CD4-positive, alpha-beta T cell treated with Interleukin-17A for 1 hour (primary cell): ENCODE results near the gene NAPB.
"Not testable (repeated sequence)": the region's sequence is repeated elsewhere in the genome, so short reads cannot be mapped to it uniquely, and the experiment has no call there.

ENCODE experiments used
- DNase-seq: peaks from one replicate; pipeline ENCODE4 v3.0.0-alpha.2; 2020

NAPB gene

GRCh38 chr20:23420943-23421931 is at the start of gene NAPB:
NAPB (minus strand) TSS chr20:23421488; CDS start chr20:23421402, 86 bp downstream.
- peak; percentile 93 for DNase-seq

GRCh38 chr20:23466961-23467360 is 45.7 kb upstream of the NAPB start:
- DNase-seq = not testable (repeated sequence)

GRCh38 chr20:23461180-23461579 is 39.9 kb upstream of the NAPB start:
- no peak for DNase-seq

GRCh38 chr20:23459461-23460150 is 38.3 kb upstream of the NAPB start:
- DNase-seq = no peak

GRCh38 chr20:23456873-23457272 is 35.6 kb upstream of the NAPB start:
- peak; percentile 28 for DNase-seq

GRCh38 chr20:23456409-23456808 is 35.1 kb upstream of the NAPB start:
- DNase-seq = peak; percentile 55

- no peak for DNase-seq
Observed at GRCh38 chr20:23455639-23456038, 34.4 kb upstream of the NAPB start.

- DNase-seq = no peak
Observed at GRCh38 chr20:23454816-23455215, 33.5 kb upstream of the NAPB start.

- DNase-seq = no peak
Observed at GRCh38 chr20:23453549-23454543, 32.6 kb upstream of the NAPB start.

GRCh38 chr20:23452776-23453175 is 31.5 kb upstream of the NAPB start, which contains the start of gene CST11:
CST11 (minus strand) TSS chr20:23452876; CDS start chr20:23452811, 65 bp downstream.
- no peak for DNase-seq

- no peak for DNase-seq
Observed at GRCh38 chr20:23451956-23452487, 30.7 kb upstream of the NAPB start.

GRCh38 chr20:23450877-23451276 is 29.6 kb upstream of the NAPB start:
- no peak for DNase-seq

GRCh38 chr20:23449421-23449820 is 28.1 kb upstream of the NAPB start:
- peak; percentile 9 for DNase-seq

- no peak for DNase-seq
Observed at GRCh38 chr20:23448167-23448566, 26.9 kb upstream of the NAPB start.

GRCh38 chr20:23446505-23446904 is 25.2 kb upstream of the NAPB start:
- DNase-seq = peak; percentile 35

- DNase-seq = no peak
Observed at GRCh38 chr20:23445596-23446217, 24.4 kb upstream of the NAPB start.

GRCh38 chr20:23444859-23445258 is 23.6 kb upstream of the NAPB start:
- DNase-seq = no peak

GRCh38 chr20:23442436-23442835 is 21.1 kb upstream of the NAPB start:
- DNase-seq = no peak

GRCh38 chr20:23441850-23442313 is 20.6 kb upstream of the NAPB start:
- peak; percentile 75 for DNase-seq

- DNase-seq = no peak
Observed at GRCh38 chr20:23440004-23440403, 18.7 kb upstream of the NAPB start.

GRCh38 chr20:23438661-23439060 is 17.4 kb upstream of the NAPB start:
- DNase-seq = no peak
